HG02759 (cell line): ENCODE results near the gene NFATC2.
"Not testable (repeated sequence)": the region's sequence is repeated elsewhere in the genome, so short reads cannot be mapped to it uniquely, and the experiment has no call there.

ENCODE experiments used
- ATAC-seq: cut with Tn5 transposase; IDR thresholded peaks from one replicate; pipeline ENCODE4 v1.9.1; 2021; ENCODE audit warnings: mild to moderate bottlenecking, moderate library complexity; ENCODE audit not compliant: unreplicated experiment

NFATC2 gene

DNA sequence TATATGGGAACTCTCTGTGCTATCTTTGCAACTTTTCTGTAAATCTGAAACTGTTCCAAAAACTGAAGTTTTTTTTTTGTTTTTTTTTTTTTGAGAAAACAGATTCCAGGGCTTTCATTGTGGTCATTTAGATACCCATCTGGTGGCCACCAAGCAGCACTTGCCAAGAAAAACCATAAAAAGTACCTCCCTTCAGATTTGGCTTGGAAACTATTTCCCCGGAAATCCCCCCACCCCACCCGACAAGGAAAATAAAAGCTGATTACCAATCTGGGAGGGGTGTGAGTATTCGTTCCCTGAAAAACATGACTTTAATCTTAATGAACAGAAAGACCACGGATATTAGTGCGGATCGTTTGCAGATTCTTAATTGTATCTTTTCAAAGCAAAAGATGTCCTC, 1.9 kb downstream of the NFATC2 start:
- ATAC-seq, result no peak

DNA sequence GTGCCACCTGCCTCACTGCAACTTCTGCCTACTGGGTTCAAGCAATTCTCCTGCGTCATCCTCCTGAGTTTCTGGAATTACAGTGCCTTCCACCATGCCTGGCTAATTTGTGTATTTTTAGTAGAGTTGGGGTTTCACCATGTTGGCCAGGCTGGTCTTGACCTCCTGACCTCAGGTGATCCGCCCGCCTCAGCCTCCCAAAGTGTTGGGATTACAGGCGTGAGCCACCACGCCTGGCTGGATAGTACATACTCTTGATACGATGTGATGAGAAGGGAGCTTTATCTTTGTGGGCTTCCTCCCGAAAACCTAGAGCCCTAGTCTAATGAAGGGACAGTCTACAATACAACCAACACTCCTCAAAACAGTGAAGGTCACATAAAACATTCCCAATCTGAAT, 2.4 kb downstream of the NFATC2 start:
- ATAC-seq, result not testable (repeated sequence)

DNA sequence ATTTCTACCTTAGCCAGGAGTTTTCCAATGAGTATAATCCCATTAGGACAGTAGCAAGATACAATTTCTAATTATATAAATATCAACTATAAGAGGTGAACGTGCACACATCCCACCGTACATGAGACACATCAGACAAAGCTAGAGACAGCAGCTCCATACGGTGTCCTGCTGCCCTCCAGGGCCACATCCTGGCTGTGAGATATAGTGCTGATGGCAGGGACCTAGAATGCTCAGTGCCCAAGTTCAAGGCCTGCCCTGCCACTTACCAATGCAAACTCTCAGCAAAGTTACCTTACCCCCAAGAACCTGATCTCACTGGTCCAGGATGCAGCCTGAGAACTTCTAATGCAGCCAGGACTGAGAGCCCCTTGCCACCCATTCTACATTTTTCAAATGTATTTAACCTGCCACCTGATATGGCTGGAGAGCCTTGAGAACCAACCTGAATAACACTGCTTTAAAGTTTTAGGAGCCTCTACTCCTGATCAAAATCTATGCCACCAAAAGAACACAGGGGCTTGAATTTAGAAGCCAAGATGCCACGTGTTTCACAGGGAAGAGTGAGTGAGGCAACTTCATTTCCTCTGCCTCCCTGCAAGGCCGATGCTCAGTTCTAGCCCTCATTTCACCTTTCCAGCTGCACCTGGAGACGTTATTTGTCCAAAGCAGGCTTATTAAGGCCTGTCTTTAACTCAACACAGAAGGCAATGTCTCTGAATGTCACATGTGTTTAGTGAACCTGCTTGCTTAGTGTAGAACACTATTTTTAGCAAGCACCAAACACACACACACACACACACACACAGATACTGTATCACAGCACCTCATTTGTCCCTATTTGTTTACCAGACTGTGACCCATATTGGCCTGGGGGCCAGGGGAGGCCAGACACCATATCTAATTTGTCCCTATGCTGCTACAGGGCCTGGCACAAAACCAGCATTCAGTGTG, 6.1 kb downstream of the NFATC2 start:
- no peak for ATAC-seq

DNA sequence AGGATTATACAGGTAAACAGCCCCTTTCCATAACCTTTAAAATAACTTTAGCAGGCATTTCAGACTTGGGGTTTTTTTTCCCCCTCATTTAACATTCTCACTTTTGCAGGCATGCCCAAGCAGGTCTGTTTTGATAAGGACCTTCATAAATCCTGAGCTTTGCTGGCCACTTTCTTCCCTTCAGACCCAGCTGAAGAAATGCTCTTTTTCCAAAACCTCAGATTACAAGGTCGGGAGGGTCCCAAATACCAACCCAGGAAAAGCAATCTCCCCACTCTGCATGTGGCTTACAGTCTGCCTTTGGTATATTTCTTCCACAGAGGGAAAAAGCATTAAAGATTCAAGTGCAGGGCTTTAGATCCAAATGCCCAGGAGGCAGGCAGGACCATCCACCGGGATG, 6.8 kb downstream of the NFATC2 start:
- ATAC-seq, result no peak

GRCh38 chr20:51535075-51535386, 7.5 kb downstream of the NFATC2 start:
- ATAC-seq, result no peak

- no peak for ATAC-seq
Measured at GRCh38 chr20:51533291-51534172, 9.0 kb downstream of the NFATC2 start.

- ATAC-seq, result no peak
Measured at GRCh38 chr20:51532577-51533191, 9.8 kb downstream of the NFATC2 start.

- ATAC-seq, result no peak
Measured at GRCh38 chr20:51531712-51532456, 10.6 kb downstream of the NFATC2 start.

- ATAC-seq, result peak; percentile 72
Measured at GRCh38 chr20:51531141-51531710, 11.3 kb downstream of the NFATC2 start.

- no peak for ATAC-seq
Measured at GRCh38 chr20:51529758-51530157, 12.8 kb downstream of the NFATC2 start.

DNA sequence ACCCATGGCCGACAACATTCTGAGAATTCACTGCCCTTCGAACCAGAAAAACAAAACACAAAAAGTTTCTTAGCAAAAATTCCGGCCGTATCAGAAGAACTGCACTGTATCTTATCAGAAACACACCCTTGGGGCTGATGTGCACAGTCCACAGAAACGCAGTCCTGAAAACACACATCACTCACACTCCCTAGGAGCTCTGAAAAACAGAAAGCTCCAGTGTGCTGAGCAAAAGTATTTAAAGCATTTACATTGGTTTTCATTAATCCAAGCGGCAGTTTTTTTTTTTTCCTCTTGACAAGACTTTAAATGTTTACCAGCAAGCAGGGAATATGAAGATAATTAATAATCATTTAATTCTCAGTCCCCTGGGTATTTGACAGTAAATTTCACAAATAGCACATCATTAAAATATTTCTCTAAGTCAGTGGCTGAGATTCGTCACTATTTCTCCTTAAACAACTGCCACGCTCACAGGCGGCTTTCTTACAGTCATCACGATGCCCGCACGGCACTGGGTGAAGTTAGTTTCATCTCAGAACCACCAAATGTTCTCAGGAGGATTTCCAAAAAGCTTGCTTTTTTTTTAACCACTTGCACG, 13.3 kb downstream of the NFATC2 start:
- no peak for ATAC-seq

DNA sequence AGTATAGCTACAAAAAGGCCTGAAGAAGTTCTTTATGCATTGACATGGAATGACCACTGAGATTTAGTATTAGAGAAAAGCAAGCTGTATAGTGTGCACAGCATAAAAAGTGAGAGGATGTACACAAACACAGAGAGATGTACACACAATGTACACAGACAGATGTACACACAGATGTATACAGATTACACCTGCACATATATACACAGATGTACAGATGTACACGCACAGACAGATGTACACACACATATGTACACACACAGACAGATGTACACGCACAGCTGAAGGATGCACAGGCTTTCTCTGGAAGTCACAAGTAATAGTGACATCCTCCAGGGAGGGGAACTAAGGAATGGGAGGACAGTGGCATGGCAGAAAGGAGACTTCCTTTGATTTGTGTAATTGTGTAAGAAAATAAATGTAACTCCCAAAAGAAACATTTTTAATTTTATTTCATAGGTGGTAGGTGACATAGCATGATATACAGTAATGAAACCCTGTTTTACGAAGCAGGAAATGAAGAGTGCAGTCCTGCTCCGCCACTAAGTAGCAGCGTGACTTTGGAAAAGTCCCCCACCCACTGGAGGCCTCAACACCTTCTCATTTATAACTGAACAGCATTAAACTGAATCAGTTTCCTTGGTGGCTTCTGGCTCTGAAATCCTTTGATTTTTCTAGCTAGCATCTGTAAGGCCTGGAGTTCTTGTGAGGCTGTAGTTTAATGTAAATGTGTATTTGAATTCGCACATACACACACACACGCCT, 14.1 kb downstream of the NFATC2 start:
- peak; percentile 31 for ATAC-seq

GRCh38 chr20:51526754-51527153, 15.8 kb downstream of the NFATC2 start:
- ATAC-seq, result no peak

DNA sequence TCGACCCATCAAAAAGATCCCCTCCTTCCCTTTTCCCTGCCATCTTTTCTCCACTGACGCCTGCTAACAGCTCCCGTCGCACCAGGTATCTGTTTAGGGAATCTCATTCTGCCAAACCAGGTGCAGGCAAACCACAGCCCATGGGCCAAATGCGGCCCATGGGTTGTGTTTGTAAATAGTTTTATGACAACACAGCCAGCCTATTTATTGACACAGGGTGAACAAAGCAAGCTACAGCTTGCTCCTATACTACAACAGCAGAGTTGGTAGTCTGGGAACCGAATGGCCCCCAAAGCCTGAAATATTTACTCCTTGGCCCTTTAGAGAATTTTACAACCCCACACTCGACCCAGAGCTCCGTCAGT, 16.4 kb downstream of the NFATC2 start:
- peak; percentile 1 for ATAC-seq

GRCh38 chr20:51525241-51526105, 17.0 kb downstream of the NFATC2 start:
- peak; percentile 43 for ATAC-seq

GRCh38 chr20:51523276-51524013, 19.1 kb downstream of the NFATC2 start:
- ATAC-seq, result no peak

DNA sequence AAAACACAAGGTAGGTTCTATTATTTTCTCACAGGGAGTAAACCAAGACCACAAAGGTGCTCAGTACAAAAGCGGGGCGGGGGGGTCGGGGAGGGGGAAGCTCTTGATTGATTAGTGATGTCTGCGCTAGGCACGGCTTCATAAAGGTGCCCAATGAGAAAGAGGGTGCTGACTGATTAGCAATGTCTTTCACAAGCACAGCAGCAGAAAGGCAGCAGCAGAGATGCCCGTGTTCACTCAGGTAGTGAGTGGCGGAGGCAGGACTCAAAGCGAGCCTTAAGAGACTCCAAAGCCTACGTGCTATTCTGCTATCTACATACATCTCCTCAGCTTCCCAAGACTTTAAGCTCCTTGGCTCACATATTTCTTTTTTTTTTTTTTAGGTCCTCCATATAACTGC, 20.3 kb downstream of the NFATC2 start:
- ATAC-seq, result no peak

- ATAC-seq, result no peak
Measured at GRCh38 chr20:51517839-51518238, 24.7 kb downstream of the NFATC2 start.
